Left cardiac atrium (tissue), 4 donors: ENCODE measurements around the gene FASTK. TPM values are rescaled to one million over a fixed set of nuclear protein-coding genes. Genes with fewer than 3 reads are reported as not detected.

Source experiments
- ATAC-seq, 2 donors: fragments of 200-7000 bp; cut with Tn5 transposase; one replicate each; pipeline ENCODE4 v1.9.1; 2020; ENCODE audit warnings: mild to moderate bottlenecking in 2 of 2, moderate library complexity in 2 of 2
- DNase-seq: peaks from one replicate; pipeline ENCODE4 v3.0.0-alpha.2; 2020
- intact Hi-C, 2 donors: fragments of 100-400 bp; cut with DNase I; formaldehyde crosslinking; loops; one replicate each; pipeline versions ENCODE4 v1.14.1 to v1.15.1; 2022 to 2023
- total RNA-seq, 2 donors: library from RNA; stranded (reverse); fragmentation: NEBNext Ultra II Directional; extraction: Animal tissue kit (Norgen Biotek cat#: 25700); gene quantifications; one replicate each; pipeline ENCODE4 v1.2.1, GENCODE V29; 2021
- donor health status: DM: no; HTN: yes; CAD: no.
- donor health status: DM: no; HTN: yes; CAD: no; lungs with severe emphysema.
- donor health status: DM: yes; HTN: yes; CAD: no.
- donor health status: Dilated cardiomyopathy.

The FASTK gene
- total RNA-seq, 2 donors from 2014 or later, result 62.9 to 73.2 TPM

- no peak for DNase-seq
- intact Hi-C loops, result no loop called here
- ATAC-seq, result no peak
Measured at GRCh38 chr7:151088019-151088855, 7.6 kb upstream of the FASTK start.

GRCh38 chr7:151087245-151088018, 6.8 kb upstream of the FASTK start:
- peak; percentile 72 for DNase-seq
- peak; percentile 54 to 60 for ATAC-seq
- intact Hi-C loops, result no loop called here

GRCh38 chr7:151086802-151087244, 6.2 kb upstream of the FASTK start:
- no peak for DNase-seq
- intact Hi-C loops, result no loop called here
- no peak for ATAC-seq

GRCh38 chr7:151085691-151086620, 5.3 kb upstream of the FASTK start, which contains the start of gene AGAP3:
Gene AGAP3 (plus strand): TSS chr7:151086475. CDS start chr7:151086742, 267 bp downstream.
- ATAC-seq (peak; percentile 55 to 60), DNase-seq (peak; percentile 91)
- intact Hi-C loops, result loop anchor here in 1 of 2 donors (2.0 kb wide), 1 partner anchor 25 kb away; no protein-coding TSS in a partner anchor

DNA sequence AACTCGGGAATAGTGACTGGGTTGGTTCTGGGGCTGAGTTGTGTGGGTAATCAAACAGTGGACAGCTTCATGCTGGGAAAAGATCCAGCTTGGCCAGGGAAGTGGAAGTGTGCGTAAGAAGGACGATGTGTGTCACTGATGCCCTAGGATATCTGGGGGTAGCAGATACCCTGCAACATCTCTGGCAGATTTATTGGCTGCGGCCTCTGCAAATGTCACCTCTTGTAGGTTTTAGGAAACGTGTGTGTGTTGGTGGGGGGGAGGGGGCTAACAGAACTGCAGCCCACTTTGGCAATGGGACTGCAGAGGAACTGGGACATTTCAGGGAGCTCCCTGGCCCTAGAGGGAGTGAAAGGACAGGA, 4.7 kb upstream of the FASTK start:
- no peak for DNase-seq
- no peak for ATAC-seq
- intact Hi-C loops, result loop anchor here in 1 of 2 donors (2.0 kb wide), 1 partner anchor 25 kb away; no protein-coding TSS in a partner anchor

DNA sequence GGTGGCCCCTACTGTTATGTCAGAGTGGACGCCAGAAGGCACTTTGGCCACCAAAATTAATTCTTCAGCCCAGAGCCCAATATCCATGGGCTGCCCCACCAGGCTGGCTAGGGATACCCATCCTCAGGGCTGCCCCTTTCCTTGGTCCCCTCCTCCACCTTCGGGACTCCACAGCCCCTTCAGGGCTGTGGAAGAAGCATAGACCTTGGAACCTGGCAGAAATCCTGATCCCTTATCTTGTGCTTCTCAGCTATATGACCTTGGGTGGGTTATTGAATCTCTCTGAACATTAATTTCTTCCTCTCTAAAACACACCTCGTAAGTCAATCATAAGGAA, 3.2 kb upstream of the FASTK start:
- intact Hi-C loops, result loop anchor here in 1 of 2 donors (2.0 kb wide), 1 partner anchor 23 kb away; no protein-coding TSS in a partner anchor
- DNase-seq, result no peak
- no peak for ATAC-seq

- intact Hi-C loops, result no loop called here
- ATAC-seq, result peak; percentile 15 to 39
- peak; percentile 89 for DNase-seq
Measured at GRCh38 chr7:151083071-151083823, 2.6 kb upstream of the FASTK start, which contains the start of gene TMUB1. Gene TMUB1 (minus strand): TSS chr7:151083493. CDS start chr7:151082563, 930 bp downstream.

- DNase-seq (no peak), ATAC-seq (no peak)
- intact Hi-C loops, result no loop called here
Measured at GRCh38 chr7:151082141-151083070, 1.8 kb upstream of the FASTK start.

DNA sequence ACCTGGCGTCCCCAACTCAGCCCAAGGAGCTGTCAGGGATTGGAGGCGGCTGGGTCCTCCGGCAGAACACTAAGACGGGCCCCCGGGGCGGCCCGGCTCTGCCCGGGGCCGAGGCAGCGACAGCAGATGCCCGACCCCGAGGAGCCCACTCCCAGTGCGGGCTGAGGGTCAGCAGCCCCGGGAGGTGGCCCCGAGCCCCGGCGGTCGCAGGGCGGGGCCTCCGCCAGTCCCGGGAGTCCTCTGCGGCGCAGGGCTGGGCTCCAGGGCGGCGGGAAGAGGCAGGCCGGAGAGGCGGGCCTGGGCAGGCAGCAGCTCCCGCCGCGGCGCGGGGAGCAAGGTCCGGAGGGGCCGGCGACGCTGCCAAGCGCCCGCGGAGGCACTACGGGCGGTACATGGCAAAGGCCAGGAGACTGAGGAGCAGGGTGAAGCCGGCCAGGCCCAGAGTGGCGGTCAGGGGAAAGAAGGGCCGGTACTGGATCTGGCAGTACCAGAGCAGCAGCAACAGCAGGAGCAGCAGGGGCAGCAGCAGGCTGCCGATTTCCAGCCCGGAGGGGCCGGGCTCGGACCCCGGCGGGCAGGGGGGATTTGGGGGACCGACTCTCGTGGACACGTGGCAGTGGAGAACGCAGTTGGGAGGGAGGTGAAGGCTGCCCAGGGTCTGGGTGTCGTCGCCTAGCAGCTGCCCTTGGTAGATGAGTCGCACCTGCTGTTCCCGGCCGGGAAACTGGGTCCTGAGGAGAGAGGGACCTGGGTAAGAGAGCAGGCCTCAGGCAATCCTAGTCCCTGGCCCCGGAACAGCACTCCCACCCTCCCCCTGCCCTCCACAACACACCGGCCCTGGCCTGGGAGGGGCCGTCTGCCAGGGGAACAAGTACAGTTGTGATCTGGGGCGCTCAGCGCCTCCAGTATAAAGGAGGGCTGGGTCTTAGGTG, 827 bp upstream of the FASTK start:
- intact Hi-C loops, result no loop called here
- ATAC-seq (peak; percentile 2 to 21), DNase-seq (no peak)

GRCh38 chr7:151080067-151080521, 515 bp downstream of the FASTK start:
- no peak for DNase-seq
- intact Hi-C loops, result no loop called here

GRCh38 chr7:151079199-151079910, 1.3 kb downstream of the FASTK start:
- DNase-seq (no peak), ATAC-seq (no peak)
- intact Hi-C loops, result no loop called here

More at GRCh38 chr7:151080067-151080521, 515 bp downstream of the FASTK start:
- peak; percentile 7 to 9 for ATAC-seq

- intact Hi-C loops, result no loop called here
- no peak for DNase-seq
- no peak for ATAC-seq
Measured at GRCh38 chr7:151078233-151079040, 2.2 kb downstream of the FASTK start.

DNA sequence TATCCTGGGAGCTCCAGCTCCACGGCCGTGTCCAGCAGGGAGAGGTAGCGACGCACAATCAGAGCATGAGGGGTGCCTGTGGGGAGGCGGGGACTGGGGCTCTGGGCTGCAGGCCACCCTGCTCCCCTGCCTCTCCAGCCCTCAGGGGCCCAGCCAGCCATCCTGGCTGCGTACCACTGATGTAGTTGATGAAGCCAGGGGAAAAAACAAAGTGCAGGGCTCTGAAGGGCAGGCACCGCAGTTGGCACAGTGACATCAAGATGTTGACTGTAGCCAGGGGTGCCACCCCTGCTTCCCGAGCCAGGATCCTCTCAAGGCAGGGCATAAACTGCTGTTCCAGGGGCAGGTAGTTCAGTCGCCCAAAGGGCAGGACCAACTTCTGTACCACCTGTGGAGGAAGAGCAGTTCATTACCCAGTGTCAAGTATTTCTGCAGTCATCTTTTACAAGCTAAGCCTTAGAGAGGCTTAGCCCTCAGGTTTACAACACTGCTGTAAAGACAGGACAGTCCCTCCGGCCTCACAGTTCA, 2.8 kb downstream of the FASTK start:
- DNase-seq (no peak), ATAC-seq (no peak)
- intact Hi-C loops, result no loop called here
